HG03108 (cell line): ENCODE results near the gene IL3RA.

ENCODE experiments used
- ATAC-seq: cut with Tn5 transposase; IDR thresholded peaks from one replicate; pipeline ENCODE4 v1.9.1; 2021; ENCODE audit warnings: moderate library complexity; ENCODE audit not compliant: unreplicated experiment

The IL3RA gene

GRCh38 chrX:1378306-1378759 lies 41.7 kb downstream of the IL3RA start:
- ATAC-seq = no peak

DNA sequence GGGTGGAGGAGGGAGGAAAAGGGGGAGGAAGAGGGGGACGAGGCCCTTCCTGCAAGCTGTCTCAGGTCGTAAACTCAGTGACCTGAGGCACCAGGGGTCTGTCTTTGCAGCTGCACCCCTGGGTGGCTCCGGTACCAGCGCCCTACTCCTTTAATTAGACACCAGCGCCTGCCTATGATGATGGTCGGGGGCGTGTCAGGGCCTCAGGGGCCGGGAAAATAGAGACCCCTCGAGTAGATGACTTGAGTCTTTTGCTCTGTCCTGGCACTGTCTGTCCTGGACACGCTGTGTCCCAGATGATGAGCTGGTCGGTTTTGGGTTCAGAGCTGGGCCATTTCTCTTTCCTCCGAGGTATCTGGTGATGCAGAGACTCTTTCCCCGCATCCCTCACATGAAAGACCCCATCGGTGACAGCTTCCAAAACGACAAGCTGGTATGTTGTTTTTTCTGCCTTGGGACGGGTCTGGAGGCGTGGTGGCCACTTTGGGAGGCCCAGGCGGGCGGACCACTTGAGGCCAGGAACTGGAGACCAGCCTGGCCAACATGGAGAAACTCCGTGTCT lies 44.2 kb downstream of the IL3RA start:
- no peak for ATAC-seq

DNA sequence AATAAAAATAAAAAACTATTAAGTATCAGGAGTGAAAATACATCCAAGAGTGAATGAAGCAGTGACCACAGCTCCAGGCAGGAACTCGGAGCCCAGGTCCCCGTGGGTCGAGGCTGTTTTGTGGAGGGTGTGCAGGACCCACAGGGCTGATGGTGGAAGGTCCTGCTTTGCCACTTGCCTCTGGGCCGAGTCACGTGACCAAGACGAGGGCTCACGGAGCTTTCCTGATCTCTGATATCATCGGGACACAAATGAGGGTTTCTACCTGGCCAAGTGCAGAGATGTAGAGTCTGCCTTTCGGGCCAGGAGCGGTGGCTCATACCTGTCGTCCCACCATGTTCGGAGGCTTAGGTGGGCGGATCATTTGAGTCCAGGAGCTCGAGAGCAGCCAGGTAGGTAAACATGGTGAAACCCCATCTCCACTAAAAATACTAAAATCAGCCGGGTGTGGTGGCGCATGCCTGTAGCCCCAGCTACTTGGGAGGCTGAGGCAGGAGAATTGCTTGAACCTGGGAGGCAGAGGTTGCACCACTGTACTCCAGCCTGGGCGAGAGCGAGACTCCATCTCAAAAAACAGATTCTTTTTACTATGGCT lies 48.2 kb downstream of the IL3RA start:
- no peak for ATAC-seq

DNA sequence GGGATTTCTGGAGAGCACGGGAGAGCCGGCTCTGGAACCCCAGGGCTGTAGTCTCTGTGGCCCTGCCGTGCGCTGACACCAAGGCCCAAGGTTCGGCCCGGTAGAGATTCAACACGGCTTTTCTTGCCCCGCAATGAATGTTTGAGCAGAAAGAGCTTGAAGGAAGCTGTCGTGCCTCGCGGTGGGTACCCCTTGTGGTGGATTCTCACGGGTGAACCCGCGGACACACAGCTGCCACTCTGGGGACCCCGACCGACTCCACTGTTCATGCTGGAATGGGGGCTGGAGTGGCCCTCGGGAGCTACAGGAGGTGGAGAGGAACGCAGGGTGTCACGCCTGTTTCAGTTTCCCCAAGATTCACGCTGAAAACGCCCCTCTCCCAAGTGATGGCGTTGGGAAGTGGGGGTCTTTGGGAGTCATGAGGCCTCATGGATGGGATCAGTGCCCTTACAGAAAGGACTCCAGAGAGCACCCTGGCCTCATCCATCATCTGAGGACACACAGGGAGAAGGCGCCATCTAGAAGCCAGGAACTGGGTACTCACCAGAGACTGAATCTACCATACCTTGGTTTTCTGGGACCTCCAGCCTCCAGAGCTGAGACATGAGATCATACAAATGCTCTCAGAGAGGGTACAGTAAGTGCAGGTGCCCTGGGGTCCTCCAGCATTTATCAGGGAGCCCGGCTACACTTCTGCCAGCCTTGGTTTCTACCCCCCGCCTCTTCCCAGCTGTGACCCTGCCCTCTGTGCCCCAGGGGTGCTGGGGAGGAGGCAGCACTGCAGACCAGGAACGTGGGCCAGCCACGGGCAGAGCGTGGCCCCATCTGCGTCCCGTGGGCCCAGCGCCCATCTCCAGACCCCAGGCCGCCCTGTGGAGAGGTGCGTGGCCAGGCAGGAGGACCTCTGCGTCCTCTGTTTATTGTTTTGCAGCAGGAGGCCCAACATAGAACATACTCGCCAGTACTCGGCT lies 49.0 kb downstream of the IL3RA start:
- ATAC-seq = no peak

- no peak for ATAC-seq
Observed at GRCh38 chrX:1386338-1387127, 49.9 kb downstream of the IL3RA start.

GRCh38 chrX:1387141-1387776 lies 50.7 kb downstream of the IL3RA start:
- ATAC-seq = no peak

DNA sequence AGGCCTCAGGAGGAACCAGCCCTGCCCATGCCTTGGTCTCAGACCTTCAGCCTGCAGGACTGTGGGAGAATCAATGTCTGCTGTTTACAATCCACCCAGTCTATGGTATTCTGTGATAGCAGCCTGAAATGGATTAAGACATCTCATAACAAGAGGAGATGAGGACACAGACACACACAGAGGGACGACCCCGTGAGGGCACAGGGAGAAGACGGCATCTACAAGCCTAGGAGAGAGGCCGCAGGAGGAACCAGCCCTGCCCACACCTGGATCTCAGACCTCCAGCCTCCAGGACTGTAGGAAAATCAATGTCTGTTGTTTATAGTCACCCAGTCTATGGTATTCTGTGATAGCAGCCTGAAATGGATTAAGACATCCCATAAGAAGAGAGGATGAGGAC lies 52.1 kb downstream of the IL3RA start:
- no peak for ATAC-seq

- no peak for ATAC-seq
Observed at GRCh38 chrX:1389181-1389992, 52.8 kb downstream of the IL3RA start.

DNA sequence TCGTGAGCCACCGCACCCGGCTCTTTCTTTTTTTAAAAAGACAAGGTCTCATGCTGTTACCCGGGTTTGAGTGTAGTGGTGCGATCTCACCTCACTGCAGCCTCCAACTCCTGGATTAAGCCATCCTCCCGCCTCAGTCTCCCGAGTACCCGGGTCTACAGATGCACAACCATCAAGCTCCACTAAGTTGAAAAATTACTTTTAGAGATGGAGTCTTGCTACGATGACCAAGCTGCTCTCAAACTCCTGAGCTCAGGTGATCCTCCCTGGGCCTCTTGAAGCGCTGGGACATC lies 53.4 kb downstream of the IL3RA start:
- ATAC-seq = no peak

GRCh38 chrX:1390621-1391369 lies 54.2 kb downstream of the IL3RA start:
- no peak for ATAC-seq

DNA sequence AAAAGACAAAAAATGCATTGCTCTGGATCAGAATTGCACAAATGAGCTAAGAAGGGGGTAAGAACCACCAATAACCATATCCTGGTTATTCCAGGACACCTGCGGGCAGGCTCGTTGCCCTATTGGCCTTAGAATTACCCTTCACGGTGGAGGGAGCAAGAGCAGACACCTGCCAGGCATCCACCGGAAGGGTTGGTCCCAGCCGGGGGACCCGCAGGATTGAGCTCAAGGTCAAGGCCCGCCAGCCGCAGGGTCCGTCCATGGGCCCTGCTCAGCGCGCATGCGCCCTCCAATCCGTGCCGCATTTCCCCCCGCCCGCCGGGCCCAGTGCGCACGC lies 54.8 kb downstream of the IL3RA start:
- ATAC-seq = no peak

DNA sequence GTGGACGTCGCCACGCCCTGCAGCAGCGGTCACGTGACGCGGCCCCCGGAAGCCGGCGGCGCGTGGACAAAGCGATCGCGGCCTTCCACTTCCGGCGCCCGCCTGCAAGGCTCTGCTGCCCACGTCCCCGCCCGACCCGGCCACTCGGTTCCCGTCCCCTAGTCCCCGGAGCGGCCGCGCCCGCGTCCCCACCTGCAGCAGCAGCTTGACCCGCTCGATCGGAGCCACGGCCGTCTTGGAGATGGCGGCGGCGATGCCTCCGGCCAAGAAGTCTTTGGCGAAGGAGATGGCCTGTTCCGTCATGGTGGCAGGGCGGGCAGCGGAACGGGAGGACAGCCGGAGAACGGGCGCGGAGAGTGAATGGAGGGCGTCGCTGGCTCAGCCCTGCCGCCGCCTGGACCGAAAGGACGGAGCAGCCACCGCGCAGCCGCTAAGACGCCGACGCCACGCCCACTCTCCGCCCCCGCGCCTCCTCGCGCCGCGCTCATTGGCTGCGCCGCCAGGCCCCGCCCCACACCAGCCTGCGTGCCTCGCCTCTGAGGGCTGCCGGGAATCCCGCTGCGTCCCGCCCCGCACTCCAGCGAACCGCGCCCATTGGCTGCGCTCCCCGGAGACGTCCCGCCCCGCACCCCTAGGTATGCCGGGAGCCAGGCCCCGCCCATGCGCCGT lies 55.3 kb downstream of the IL3RA start, which contains the start of gene SLC25A6:
Gene SLC25A6 (minus strand): TSS at position 407 of the 669 bp plus-strand sequence. CDS start 104 bp downstream, at position 303.
- ATAC-seq = peak; percentile 95

GRCh38 chrX:1392376-1393068 lies 55.9 kb downstream of the IL3RA start:
- ATAC-seq = peak; percentile 7

DNA sequence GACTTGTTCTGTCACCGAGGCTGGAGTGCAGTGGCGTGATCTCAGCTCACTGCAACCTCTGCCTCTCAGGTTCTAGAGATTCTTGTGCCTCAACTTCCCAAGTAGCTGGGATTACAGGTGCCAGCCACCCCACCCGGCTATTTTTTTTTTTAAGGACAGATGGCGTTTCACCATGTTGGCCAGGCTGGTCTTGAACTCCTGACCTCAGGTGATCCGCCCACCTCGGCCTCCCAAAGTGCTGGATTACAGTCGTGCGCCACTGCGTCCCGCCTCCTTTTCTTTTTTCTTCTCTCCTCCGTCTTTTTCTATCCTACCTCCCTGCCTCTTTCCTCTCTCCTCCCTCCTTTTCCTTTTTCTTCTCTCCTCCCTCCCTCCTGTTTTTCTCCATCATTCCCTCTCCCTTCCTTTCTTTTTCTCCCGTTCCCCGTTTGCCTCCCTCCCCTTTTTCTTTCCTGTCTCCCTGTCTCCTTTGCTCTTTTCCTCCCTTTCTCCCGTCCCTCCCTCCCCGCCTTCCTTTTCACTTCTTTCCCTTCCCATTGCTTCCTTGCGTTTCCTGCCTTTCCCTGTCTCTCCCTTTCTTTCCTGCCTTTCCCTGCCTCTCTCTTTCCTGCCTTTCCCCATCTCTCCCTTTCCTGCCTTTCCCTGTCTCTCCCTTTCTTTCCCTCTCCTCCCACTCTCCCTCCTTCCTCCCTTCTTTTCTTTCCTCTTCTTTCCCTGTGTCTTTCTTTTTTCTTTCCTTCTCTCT lies 57.5 kb downstream of the IL3RA start:
- no peak for ATAC-seq

- ATAC-seq = no peak
Observed at GRCh38 chrX:1394731-1395501, 58.3 kb downstream of the IL3RA start.

GRCh38 chrX:1395646-1396216 lies 59.1 kb downstream of the IL3RA start:
- no peak for ATAC-seq
